Suppressor macrophage (primary cell): Measurements from ENCODE around the gene THSD4.
A peak's percentile ranks its signal among the peaks of the same experiment; 100 is the strongest.
"Not testable (repeated sequence)": the region's sequence is repeated elsewhere in the genome, so short reads cannot be mapped to it uniquely, and the experiment has no call there.

Source experiments
- DNase-seq, 4 experiments: peaks; one replicate each; pipeline ENCODE4 v3.0.0-alpha.2; 2020 to 2022

The THSD4 gene

GRCh38 chr15:71294911-71295602, 179.8 kb downstream of the THSD4 start:
- peak; percentile 66 to 87 (median 76) for DNase-seq

GRCh38 chr15:71295603-71296314, 180.5 kb downstream of the THSD4 start:
- DNase-seq = no peak

GRCh38 chr15:71296315-71296679, 181.0 kb downstream of the THSD4 start:
- no peak for DNase-seq

DNA sequence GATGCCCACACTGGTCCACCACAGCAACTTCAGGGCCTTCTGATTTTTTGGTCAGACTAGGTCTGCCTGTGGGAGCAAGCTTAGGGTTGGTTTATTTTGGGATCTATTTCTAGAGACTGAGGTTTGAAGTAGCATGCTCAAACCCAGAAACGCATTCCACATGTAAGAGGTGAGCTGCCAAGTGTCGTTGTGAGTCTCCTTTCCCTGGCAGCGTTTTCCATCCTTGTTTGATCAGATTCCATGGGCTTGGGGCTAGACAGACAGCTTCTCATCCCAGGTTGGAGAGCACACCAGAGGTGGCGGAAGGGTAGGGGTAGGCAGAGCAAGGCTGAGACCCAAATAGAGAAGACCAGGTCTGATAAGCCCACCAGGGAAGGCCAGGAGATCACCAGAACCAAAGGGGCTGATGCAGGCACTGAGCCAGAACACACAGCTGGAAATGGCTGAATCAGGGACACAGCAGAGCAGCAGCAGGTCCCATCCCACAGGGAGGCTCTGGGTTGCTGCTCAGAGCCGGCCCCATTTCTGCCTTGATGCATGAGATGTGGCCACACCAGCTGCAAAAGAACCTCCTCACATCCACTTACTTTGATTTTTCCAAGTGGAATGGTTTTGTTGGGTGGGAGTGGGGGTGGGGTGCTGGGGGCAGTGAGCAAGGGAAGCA, 186.8 kb downstream of the THSD4 start:
- no peak for DNase-seq

GRCh38 chr15:71302861-71303410, 187.7 kb downstream of the THSD4 start:
- no peak for DNase-seq

DNA sequence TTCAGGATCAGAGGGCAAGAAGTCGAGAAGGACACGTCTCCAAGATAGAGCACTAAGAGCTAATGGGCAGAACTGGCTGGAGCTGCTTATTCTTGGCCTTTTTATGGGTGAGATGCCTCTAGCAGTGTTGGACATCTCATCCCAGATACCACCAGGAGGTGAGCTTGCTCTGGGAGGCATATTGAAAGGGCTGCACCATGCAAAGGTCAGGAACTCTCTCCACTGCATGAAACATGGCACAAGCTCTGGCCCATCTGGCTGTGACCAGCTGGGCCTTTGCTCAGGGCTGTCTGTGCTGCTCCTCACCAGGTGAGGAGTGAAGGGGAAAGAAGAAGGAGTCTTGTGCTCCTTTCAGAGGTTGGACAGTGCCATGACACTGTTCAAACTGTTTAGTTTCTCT, 188.7 kb downstream of the THSD4 start:
- no peak for DNase-seq

DNA sequence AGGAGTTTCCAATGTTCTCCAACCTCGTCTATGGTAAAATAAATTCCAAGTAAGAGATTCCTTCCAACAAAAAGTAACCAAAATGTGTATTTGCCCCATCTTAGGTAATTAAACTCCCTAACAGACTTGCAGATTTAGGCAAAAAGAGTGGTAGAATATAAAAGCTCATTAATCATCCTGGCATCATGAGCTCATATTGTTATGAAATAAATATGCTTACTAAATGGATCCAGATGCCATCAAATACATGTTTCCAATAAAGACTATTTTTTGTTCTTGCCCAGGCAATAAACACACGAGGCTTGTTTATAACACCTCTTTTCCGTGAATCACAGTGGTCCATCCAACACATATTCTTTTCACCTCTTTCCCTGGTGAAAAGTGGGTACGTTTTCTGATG, 189.4 kb downstream of the THSD4 start:
- no peak for DNase-seq

GRCh38 chr15:71306538-71306937, 191.3 kb downstream of the THSD4 start:
- no peak for DNase-seq

DNA sequence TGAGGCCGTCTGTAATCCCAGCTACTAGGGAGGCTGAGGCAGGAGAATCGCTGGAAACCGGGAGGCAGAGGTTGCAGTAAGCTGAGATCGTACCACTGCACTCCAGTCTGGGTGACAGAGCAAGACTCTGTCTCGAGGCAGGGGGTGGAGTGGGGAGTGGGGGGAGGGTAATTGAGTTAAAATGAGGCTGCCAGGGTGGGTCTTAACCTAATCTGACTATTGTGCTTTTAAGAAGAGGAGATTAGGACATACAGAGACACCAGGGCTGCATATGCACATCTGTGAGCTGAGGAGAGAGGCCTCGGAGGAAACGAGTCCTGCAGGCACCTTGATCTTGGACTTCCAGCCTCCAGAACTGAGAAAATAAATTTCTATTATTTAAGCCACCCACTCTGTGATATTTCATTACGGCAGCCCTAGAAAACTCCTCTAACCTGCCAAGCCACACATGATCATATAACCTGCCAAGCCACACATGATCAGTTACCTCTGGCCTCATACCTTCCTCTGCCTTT, 197.0 kb downstream of the THSD4 start:
- no peak for DNase-seq

- DNase-seq = no peak
Observed at GRCh38 chr15:71312731-71313460, 197.6 kb downstream of the THSD4 start.

DNA sequence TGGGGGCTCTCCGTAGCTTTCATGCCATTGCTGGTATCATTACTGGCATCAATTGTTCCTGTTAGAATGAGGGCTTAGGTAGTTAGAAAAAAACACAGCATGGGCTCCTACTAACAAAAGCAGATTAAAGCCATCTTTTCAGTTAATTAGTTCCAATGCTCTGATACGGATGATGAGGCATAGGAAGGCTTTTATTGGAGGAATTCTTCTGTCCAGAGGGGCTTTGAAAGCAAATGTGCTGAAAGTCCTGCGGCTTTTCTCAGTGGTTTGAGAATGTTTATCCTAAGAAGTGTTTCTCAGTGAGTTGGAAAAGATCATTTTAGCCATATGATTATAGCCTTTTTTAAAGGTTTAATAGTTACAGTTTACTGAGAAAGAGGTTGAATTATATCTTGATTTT, 198.5 kb downstream of the THSD4 start:
- no peak for DNase-seq

DNA sequence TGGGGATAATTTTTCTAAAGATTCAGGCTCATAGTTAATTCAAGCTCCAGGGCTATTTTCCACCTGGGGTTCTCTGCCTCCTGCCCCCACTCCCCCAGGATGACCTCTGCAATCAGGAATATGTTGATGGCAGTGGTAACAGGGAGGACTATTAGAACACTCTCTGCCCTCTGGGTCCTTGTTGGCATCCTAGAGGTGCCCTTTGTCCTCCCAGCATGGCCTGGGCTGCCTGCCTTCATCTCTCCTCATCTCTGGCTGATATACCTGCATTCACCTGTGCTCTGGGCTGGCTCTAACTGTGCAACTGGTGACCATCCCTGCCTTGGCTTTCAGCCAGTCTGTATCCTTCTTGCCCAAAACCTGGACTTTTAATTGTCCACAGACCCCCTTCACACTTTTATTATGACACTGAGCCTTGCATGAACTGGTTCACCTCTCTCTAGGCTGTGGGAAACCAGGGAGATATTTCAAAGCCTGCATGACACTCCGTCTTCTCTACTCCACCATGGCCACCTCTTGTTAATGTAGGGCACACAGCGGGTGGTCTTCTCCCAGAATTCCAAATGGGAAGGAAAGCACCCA, 199.8 kb downstream of the THSD4 start:
- no peak for DNase-seq

DNA sequence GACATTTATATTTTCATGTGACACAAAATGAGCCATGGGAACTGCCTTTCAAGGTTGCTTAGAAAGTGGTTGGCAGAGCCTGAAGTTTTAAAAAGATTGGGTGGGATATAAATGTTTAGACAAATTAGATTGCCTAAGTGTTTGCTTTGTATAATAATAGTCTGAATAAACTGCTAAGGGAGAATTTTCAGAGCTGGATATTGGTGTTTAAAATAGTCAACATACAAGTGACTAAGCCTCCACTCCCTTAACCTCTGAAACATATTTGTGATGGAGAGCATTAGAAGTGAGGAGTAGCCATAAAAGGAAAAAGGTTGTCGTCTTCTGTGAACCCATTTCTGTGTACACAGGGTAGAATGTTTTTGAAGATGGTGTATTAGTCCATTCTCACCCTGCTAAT, 201.6 kb downstream of the THSD4 start:
- DNase-seq = no peak

- not testable (repeated sequence) for DNase-seq
Observed at GRCh38 chr15:71319424-71319823, 204.2 kb downstream of the THSD4 start.

GRCh38 chr15:71319935-71320334, 204.7 kb downstream of the THSD4 start:
- no peak for DNase-seq

- DNase-seq = no peak
Observed at GRCh38 chr15:71323082-71323481, 207.8 kb downstream of the THSD4 start.

- no peak for DNase-seq
Observed at GRCh38 chr15:71323584-71323983, 208.3 kb downstream of the THSD4 start.

DNA sequence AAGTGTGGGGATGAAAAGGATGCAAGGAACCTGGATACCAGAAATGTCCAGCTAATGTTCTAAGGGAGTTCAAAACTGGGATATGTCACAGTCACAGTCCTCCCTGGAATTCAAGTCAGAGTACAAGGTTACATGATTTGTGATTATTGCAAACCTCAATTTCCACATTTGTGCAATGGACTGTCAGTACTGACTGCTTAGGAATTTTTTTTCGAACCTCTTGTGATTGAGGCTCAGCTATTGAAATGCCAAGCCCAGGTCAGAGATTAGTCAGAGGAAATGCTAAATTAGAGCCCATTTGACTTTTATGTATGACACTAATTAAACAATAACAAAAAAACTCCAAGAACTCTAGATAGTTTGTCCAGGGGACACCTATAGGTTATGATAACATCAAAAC, 210.2 kb downstream of the THSD4 start:
- no peak for DNase-seq

GRCh38 chr15:71328453-71328852, 213.2 kb downstream of the THSD4 start:
- no peak for DNase-seq

DNA sequence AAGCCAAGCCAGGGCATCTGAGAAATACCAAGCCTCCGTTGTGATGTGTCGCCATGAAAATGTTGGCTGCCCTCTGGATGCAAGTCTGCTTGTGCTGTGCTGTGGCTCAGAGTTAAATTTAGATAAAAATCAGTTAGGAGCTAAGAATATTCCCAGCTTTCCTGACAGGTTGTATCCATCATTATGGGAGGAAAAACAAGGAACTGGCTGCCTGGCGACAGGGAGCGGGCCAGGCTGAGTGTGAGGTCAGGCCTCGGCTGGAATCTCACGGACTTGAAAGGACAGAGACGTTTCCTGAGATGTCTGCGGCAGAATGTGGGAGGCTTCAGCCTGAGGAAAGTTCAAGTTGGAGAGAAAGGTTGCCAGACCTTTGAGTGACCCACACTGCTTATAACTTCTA, 213.8 kb downstream of the THSD4 start:
- DNase-seq = no peak

DNA sequence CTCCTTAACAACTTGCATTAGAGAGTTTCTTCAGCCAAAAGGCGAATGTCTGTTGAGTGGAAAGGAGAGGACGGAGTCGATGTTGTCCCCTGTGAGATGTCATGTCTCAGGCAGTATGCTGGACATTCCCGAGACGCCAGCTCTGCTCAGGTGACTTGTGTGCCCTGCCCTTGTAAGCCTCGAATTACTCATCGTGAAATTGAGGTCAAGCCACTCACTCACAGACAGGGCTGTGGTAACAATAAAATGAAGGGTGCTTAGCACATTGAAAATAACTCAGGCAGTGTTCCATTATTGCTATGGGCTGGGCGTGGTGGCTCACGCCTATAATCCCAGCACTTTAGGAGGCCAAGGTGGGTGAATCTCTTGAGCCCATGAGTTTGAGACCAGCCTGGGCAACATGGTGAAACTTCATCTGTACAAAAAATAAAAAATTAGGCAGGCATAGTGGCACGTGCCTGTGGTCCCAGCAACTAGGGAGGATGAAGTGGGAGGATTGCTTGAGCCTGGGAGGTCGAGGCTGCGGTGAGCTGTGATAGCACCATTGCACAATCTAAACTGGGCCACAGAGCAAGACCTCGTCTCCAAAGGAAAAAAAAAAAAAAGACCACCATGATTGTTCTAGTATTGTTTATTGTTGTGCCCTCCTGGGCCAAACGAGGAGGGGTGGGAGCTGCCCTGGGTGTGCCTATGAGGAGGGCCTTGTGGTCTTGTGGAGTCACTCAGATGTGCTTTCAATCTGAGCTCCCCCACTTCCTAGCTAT, 214.4 kb downstream of the THSD4 start:
- DNase-seq = no peak
